DOHH2 (cell line): ENCODE measurements around the gene SULT2B1.

ENCODE experiments used
- H3F3A ChIP-seq: fragments of 200-600 bp; sonication (generic), shearing (Covaris generic); 2 replicates; pipeline ENCODE4 v1.6.0; 2016; ENCODE audit warnings: antibody characterized with exemption, mild to moderate bottlenecking; ENCODE audit not compliant: control insufficient read depth, insufficient read depth
- H3K27ac ChIP-seq: fragments of 200-600 bp; sonication (generic); 2 replicates; pipeline ENCODE4 v1.5.1; 2014; ENCODE audit warnings: low read depth, mild to moderate bottlenecking, low read length, moderate library complexity
- H3K27me3 ChIP-seq: fragments of 200-600 bp; sonication (generic); 2 replicates; pipeline ENCODE4 v1.6.1; 2014; ENCODE audit warnings: mild to moderate bottlenecking, low read length, mixed read lengths; ENCODE audit not compliant: control insufficient read depth
- H3K36me3 ChIP-seq: fragments of 200-600 bp; sonication (generic); 2 replicates; pipeline ENCODE4 v1.6.1; 2014; ENCODE audit warnings: mild to moderate bottlenecking, low read length, moderate library complexity, mixed read lengths; ENCODE audit not compliant: control insufficient read depth
- H3K4me1 ChIP-seq: fragments of 200-600 bp; sonication (generic); 2 replicates; pipeline ENCODE4 v1.6.1; 2014; ENCODE audit warnings: mild to moderate bottlenecking, low read length, mixed read lengths; ENCODE audit not compliant: control insufficient read depth
- H3K4me2 ChIP-seq: fragments of 200-600 bp; sonication (generic); 2 replicates; pipeline ENCODE4 v1.6.0; 2014; ENCODE audit warnings: mild to moderate bottlenecking, low read length, moderate library complexity
- H3K4me3 ChIP-seq: fragments of 200-600 bp; sonication (generic); 2 replicates; pipeline ENCODE4 v1.5.1; 2014; ENCODE audit warnings: mild to moderate bottlenecking, low read length, mixed read lengths
- H3K79me2 ChIP-seq: fragments of 200-600 bp; sonication (generic); 2 replicates; pipeline ENCODE4 v1.6.1; 2014; ENCODE audit warnings: mild to moderate bottlenecking, low read length, mixed read lengths; ENCODE audit not compliant: control insufficient read depth
- H3K9me2 ChIP-seq: fragments of 200-600 bp; sonication (generic); replicated peaks from 2 replicates; pipeline ENCODE4 v1.6.1; 2014; ENCODE audit warnings: mild to moderate bottlenecking, low read length, mixed read lengths; ENCODE audit not compliant: control insufficient read depth
- H3K9me3 ChIP-seq: fragments of 200-600 bp; sonication (generic); 2 replicates; pipeline ENCODE4 v1.6.1; 2014; ENCODE audit warnings: antibody characterized with exemption, low read length, mixed read lengths; ENCODE audit not compliant: control insufficient read depth, insufficient read depth
- H4K20me1 ChIP-seq: fragments of 200-600 bp; sonication (generic); 2 replicates; pipeline ENCODE4 v1.6.0; 2014; ENCODE audit warnings: low read depth, mild to moderate bottlenecking, antibody characterized with exemption, low read length, moderate library complexity; ENCODE audit not compliant: control insufficient read depth, insufficient read depth
- CTCF ChIP-seq: fragments of 200-600 bp; sonication (generic); IDR thresholded peaks from one replicate; pipeline ENCODE4 v1.5.1; 2014; ENCODE audit warnings: antibody characterized with exemption, mild to moderate bottlenecking, low read depth, low read length; ENCODE audit not compliant: poor library complexity, severe bottlenecking
- EZH2phosphoT487 ChIP-seq: fragments of 200-600 bp; sonication (generic); IDR thresholded peaks from 2 replicates; pipeline ENCODE4 v1.6.1; 2017; ENCODE audit warnings: borderline replicate concordance, mild to moderate bottlenecking, antibody characterized with exemption, low read length, moderate library complexity, mixed read lengths

SULT2B1 gene

GRCh38 chr19:48598996-48599700, 47.2 kb downstream of the SULT2B1 start:
- no peak overlapping the region for H3K27ac ChIP-seq
- TF ChIP-seq CTCF (no peak), EZH2phosphoT487 (no peak)
- H4K20me1 ChIP-seq, result no peaks in the 10 kb centered on the region
- peaks cover 16% of the 10 kb centered on the region for H3K4me1 ChIP-seq
- no peaks in the 10 kb centered on the region for H3K9me2 ChIP-seq
- H3K79me2 ChIP-seq, result no peaks in the 10 kb centered on the region
- no peaks in the 10 kb centered on the region for H3F3A ChIP-seq
- no peak overlapping the region for H3K4me3 ChIP-seq
- no peaks in the 10 kb centered on the region for H3K27me3 ChIP-seq
- no peaks in the 10 kb centered on the region for H3K9me3 ChIP-seq
- H3K4me2 ChIP-seq, result no peak overlapping the region
- no peaks in the 10 kb centered on the region for H3K36me3 ChIP-seq

DNA sequence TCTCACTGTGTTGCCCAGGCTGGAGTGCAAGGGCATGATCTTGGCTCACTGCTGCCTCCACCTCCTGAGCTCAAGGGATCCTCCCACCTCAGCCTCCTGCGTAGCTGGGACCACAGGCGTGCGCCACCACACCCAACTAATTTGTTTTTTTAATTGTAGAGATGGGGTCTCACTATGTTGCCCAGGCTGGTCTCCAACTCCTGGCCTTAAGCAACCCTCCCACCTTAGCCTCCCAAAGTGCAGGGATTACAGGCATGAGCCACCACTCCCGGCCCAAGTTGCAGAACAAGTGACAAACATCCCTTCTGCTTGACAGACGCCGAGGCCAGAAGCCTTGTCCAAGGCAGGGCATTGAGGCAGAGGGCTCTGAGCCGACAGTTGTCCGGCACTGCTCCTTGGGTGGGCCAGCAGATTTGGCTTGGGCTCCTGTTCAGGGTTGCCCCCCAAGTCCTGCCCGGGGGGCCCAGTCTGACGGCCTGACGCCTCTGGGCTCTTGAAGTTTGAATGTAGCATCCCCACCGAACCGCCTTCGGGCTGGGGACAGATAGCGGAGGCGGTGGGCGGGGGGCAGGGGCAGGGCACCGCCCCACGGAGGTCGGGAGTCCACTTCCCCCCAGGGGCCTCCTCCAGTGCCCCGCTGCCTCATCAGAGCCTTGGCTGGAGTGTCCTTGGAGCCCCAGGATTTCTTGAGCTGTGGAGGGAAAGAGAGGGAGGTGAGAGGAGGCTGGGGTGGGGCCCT, 48.9 kb downstream of the SULT2B1 start:
- H3K4me2 ChIP-seq, result no peak overlapping the region
- no peak overlapping the region for H3K4me3 ChIP-seq
- peaks cover 16% of the 10 kb centered on the region for H3K4me1 ChIP-seq
- H3K36me3 ChIP-seq, result no peaks in the 10 kb centered on the region
- H3K9me2 ChIP-seq, result no peaks in the 10 kb centered on the region
- H3K27me3 ChIP-seq, result no peaks in the 10 kb centered on the region
- H4K20me1 ChIP-seq, result no peaks in the 10 kb centered on the region
- no peaks in the 10 kb centered on the region for H3F3A ChIP-seq
- H3K79me2 ChIP-seq, result no peaks in the 10 kb centered on the region
- TF ChIP-seq EZH2phosphoT487 (no peak), CTCF (no peak)
- no peaks in the 10 kb centered on the region for H3K9me3 ChIP-seq
- H3K27ac ChIP-seq, result no peak overlapping the region

- Histone ChIP-seq H3K4me1 (no peaks in the 10 kb centered on the region), H3K27ac (no peak overlapping the region), H3K79me2 (no peaks in the 10 kb centered on the region), H3K27me3 (no peaks in the 10 kb centered on the region), H3K4me3 (no peak overlapping the region), H3K9me3 (no peaks in the 10 kb centered on the region), H3K36me3 (no peaks in the 10 kb centered on the region), H4K20me1 (no peaks in the 10 kb centered on the region), H3F3A (no peaks in the 10 kb centered on the region), H3K9me2 (no peaks in the 10 kb centered on the region), H3K4me2 (no peak overlapping the region)
- TF ChIP-seq CTCF (no peak), EZH2phosphoT487 (no peak)
Measured at GRCh38 chr19:48603001-48603400, 51.0 kb downstream of the SULT2B1 start.
